Adrenal gland (tissue), 12 donors: Measurements from ENCODE around the gene TAB2. TPM values are rescaled to one million over a fixed set of nuclear protein-coding genes. Genes with fewer than 3 reads are reported as not detected.

ENCODE experiments used
- DNase-seq, 7 donors: peaks; one replicate each; pipeline ENCODE4 v3.0.0-alpha.2; 2019 to 2020
- H3K27ac ChIP-seq, 5 donors: fragments of 200-600 bp; sonication (generic) in 4 of 5; 1 replicate in 3 of 5; 2 replicates in 2 of 5; pipeline versions ENCODE4 v1.5.1 to v1.8.0; 2016 to 2020; ENCODE audit warnings: mild to moderate bottlenecking in 1 of 5
- H3K27me3 ChIP-seq: fragments of 200-600 bp; 2 replicates; pipeline ENCODE4 v1.8.0; 2021
- H3K36me3 ChIP-seq, 2 donors: fragments of 200-600 bp; replicated peaks in 1 of 2; 1 replicate in 1 of 2; 2 replicates in 1 of 2; pipeline versions ENCODE4 v1.5.1 to v1.8.0; 2018 to 2022
- H3K4me1 ChIP-seq, 2 donors: fragments of 200-600 bp; replicated peaks in 1 of 2; 1 replicate in 1 of 2; 2 replicates in 1 of 2; pipeline versions ENCODE4 v1.5.1 to v1.8.0; 2018 to 2021
- H3K4me3 ChIP-seq, 4 donors: fragments of 200-600 bp; sonication (generic) in 3 of 4; one replicate each; pipeline ENCODE4 v1.5.1; 2016 to 2018
- H3K9me3 ChIP-seq, 3 donors: fragments of 200-600 bp; sonication (generic) in 1 of 3; replicated peaks in 1 of 3; 1 replicate in 2 of 3; 2 replicates in 1 of 3; pipeline versions ENCODE4 v1.5.1 to v1.8.0; 2016 to 2021
- POLR2A ChIP-seq, 2 donors: fragments of 450-650 bp; IDR thresholded peaks; one replicate each; pipeline ENCODE4 v1.6.1; 2017; ENCODE audit warnings: antibody characterized with exemption in 2 of 2, mild to moderate bottlenecking in 2 of 2, moderate library complexity in 1 of 2
- WGBS, 4 donors: extraction: QIAGEN DNeasy Blood & Tissue Kit in 2 of 4; methylation state at CpG; one replicate each; pipeline versions ENCODE4 v1.1.5 to v1.1.7; 2013 to 2017; 5-methylcytosine and 5-hydroxymethylcytosine counted together
- intact Hi-C, 2 donors: fragments of 100-400 bp; cut with DNase I; formaldehyde crosslinking; loops; one replicate each; pipeline versions ENCODE4 v1.14.1 to v1.15.0; 2022 to 2023
- polyA plus RNA-seq, 3 donors: library from polyadenylated mRNA; stranded (reverse); fragments of 200-250 nt in 2 of 3; fragments of 350-450 nt in 1 of 3; fragmentation: Illumina TruSeq in 1 of 3; extraction: RNeasy Lipid Tissue Mini Kit (QIAGEN cat#74804) in 1 of 3; gene quantifications; one replicate each; pipeline ENCODE4 v1.2.3, GENCODE V29; 2013 to 2014
- total RNA-seq, 9 donors: library from RNA; depleted of rRNA in 4 of 9; stranded (reverse); fragments of >200 nt in 4 of 9; fragments of 120-200 nt in 1 of 9; fragmentation: NEBNext Ultra II Directional in 1 of 9; extraction: Animal tissue kit (Norgen Biotek cat#: 25700) in 1 of 9; gene quantifications; one replicate each; pipeline versions ENCODE4 v1.1.0 to v1.2.4, GENCODE V29; 2013 to 2023
- TF ChIP-seq, protein P1 (sequence below), 6 experiments: fragments of 450-650 bp in 4 of 6; fragments of 200-600 bp in 2 of 6; sonication (generic) in 1 of 6; IDR thresholded peaks; 1 replicate in 5 of 6; 2 replicates in 1 of 6; pipeline versions ENCODE4 v1.5.1 to v1.8.0; 2016 to 2021; ENCODE audit warnings: antibody characterized with exemption in 6 of 6, mild to moderate bottlenecking in 2 of 6, moderate library complexity in 1 of 6
- donor health status: healthy with polysubstance abuse.
- donor health status: Bipolar disorder and iron deficiency.
- donor health status: DM: yes; HTN: yes; CAD: no.
- donor health status: DM: no; HTN: no; CAD: no.
- donor health status: DM: no; HTN: no; CAD: no.
- donor health status: DM: yes; HTN: yes; CAD: no.

Gene TAB2
- total and polyA plus RNA-seq, 12 donors: 10.8 to 68.8 (median 43.9) TPM

DNA sequence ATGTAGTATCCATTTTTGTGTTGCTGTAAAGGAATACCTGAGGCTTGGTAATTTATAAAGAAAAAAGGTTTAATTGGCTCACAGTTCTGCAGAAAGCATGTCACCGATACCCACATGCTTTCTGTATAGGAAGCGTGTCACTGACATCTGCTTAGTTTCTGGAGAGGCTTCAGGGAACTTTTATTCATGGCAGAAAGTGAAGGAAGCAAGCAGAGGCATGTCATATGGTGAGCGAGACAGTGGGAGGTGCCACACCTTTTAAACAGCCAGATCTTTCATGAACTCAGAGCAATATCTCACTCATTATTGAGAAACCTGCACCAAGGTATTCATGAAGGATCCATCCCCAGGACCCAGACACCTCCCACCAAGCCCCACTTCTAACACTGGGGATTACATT is 86.0 kb downstream of the TAB2 start:
- DNase-seq: no peak
- Histone ChIP-seq H3K36me3 (peaks cover 0 to 28% of the 10 kb centered on the region in 2 donors), H3K4me1 (no peaks in the 10 kb centered on the region), H3K4me3 (no peak overlapping the region), H3K27me3 (no peaks in the 10 kb centered on the region), H3K9me3 (no peaks in the 10 kb centered on the region), H3K27ac (no peak overlapping the region)
- intact Hi-C loops: no loop called here
- TF ChIP-seq POLR2A (IDR thresholded peaks at IDR 0.05): no peak
- TF ChIP-seq, protein P1, sequence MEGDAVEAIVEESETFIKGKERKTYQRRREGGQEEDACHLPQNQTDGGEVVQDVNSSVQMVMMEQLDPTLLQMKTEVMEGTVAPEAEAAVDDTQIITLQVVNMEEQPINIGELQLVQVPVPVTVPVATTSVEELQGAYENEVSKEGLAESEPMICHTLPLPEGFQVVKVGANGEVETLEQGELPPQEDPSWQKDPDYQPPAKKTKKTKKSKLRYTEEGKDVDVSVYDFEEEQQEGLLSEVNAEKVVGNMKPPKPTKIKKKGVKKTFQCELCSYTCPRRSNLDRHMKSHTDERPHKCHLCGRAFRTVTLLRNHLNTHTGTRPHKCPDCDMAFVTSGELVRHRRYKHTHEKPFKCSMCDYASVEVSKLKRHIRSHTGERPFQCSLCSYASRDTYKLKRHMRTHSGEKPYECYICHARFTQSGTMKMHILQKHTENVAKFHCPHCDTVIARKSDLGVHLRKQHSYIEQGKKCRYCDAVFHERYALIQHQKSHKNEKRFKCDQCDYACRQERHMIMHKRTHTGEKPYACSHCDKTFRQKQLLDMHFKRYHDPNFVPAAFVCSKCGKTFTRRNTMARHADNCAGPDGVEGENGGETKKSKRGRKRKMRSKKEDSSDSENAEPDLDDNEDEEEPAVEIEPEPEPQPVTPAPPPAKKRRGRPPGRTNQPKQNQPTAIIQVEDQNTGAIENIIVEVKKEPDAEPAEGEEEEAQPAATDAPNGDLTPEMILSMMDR (IDR thresholded peaks at IDR 0.05): no peak
- WGBS, 4 donors: 98 to 100% (median 99%) methylated on average over 3 of the region's 3 CpGs

DNA sequence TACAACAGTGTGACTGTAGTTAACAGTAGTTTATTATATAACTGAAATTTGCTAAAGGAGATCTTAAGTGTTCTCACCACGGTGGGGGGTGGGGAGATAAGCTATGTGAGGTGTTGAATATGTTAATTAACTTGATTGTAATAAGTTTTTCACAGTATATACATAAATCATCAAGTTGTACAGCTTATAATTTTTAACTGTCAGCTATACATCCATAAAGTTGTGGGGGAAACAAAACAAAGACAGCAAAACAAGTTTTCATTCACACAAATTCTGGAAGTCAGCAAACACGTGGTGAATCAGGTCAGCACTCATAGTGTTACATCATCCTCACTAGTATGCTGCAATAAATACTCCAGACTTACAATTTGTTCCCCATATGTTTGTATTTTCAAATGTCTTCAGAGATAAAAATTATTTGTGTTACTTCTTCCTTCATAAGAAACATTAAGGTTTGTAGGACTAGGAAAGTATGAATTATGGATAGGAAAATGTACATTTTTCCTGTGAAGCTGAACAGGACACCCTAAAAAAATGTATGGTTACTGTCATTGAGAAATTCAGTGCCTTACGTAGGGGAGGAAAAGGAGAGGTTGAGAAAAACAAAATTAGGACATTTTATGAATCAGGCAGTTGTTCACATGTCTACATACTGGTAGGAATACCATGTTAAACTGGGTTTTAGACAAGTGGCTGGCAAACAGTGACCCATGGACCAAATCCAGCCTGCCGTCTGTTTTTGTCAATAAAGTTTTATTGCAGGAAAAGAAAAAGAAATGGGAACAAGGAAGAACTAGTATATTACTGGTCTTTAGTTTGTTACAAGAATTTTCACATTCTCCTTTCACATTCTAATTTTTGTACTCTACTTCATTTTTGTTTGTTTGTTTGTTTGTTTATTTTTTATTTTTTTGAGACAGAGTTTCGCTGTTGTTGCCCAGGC is 88.6 kb downstream of the TAB2 start:
- Histone ChIP-seq H3K4me1 (no peaks in the 10 kb centered on the region), H3K4me3 (no peak overlapping the region), H3K27ac (peak overlapping the region in 1 of 5 donors; percentile 15), H3K9me3 (no peaks in the 10 kb centered on the region), H3K36me3 (peaks cover 0 to 16% of the 10 kb centered on the region in 2 donors), H3K27me3 (no peaks in the 10 kb centered on the region)
- 79 to 85% (median 80%) methylated on average over 5 of the region's 5 CpGs for WGBS, 4 donors
- DNase-seq: no peak
- TF ChIP-seq, protein P1 (IDR thresholded peaks at IDR 0.05): no peak
- no peak for TF ChIP-seq POLR2A (IDR thresholded peaks at IDR 0.05)
- intact Hi-C loops: no loop called here

DNA sequence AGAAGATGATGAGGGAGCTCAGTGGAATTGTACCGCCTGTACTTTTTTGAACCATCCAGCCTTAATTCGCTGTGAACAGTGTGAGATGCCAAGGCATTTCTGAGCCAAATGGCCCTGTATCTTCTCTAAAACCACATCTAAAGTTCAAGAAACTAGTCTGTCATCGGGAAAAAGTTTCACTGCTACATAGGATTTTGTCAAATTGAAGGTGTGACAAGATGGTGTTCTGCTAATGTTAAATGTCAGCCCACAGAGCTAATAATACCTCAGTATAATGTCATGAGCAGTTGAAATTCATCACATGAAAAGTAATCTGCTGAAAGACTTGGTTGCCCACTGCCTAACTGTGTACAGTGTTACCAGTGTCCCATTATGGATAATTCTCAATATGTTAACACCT is 92.1 kb downstream of the TAB2 start:
- Histone ChIP-seq H3K27ac (no peak overlapping the region), H3K4me3 (no peak overlapping the region), H3K9me3 (no peaks in the 10 kb centered on the region), H3K36me3 (peaks cover 0 to 11% of the 10 kb centered on the region in 2 donors), H3K27me3 (no peaks in the 10 kb centered on the region), H3K4me1 (no peaks in the 10 kb centered on the region)
- no peak for DNase-seq
- intact Hi-C loops: no loop called here
- TF ChIP-seq POLR2A (IDR thresholded peaks at IDR 0.05): no peak
- TF ChIP-seq, protein P1 (IDR thresholded peaks at IDR 0.05): no peak
- WGBS, 4 donors: 90 to 98% (median 96%) methylated on average over 3 of the region's 3 CpGs

DNA sequence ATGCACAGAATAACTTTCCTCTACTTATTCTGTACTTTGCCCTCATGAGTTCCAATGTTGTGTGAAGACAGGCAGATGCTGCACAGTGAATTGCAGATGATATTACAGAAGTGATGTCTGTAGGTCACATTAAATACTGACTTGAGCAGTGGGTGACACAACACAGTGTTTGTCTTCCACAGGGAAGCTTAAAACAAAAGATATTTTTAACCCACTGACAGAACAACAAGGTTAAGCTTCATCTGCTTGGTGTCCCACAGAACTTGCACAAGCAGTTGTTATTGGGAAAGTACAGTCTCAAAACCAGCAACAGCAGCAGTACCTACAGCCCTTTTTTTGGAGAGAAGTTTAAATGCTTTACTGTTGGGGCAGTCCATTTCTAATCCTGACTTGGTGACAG is 93.0 kb downstream of the TAB2 start:
- TF ChIP-seq, protein P1 (IDR thresholded peaks at IDR 0.05): no peak
- no peak for TF ChIP-seq POLR2A (IDR thresholded peaks at IDR 0.05)
- Histone ChIP-seq H3K27ac (no peak overlapping the region), H3K36me3 (peaks cover 0 to 11% of the 10 kb centered on the region in 2 donors), H3K27me3 (no peaks in the 10 kb centered on the region), H3K4me1 (no peaks in the 10 kb centered on the region), H3K9me3 (no peaks in the 10 kb centered on the region), H3K4me3 (no peak overlapping the region)
- no peak for DNase-seq
- intact Hi-C loops: no loop called here
